Measurements from ENCODE around the gene CD52. TPM values are rescaled to one million over a fixed set of nuclear protein-coding genes. Genes with fewer than 3 reads are reported as not detected.

Gene CD52
- total RNA-seq, 1 donor from 2014 or later: 297 TPM

DNA sequence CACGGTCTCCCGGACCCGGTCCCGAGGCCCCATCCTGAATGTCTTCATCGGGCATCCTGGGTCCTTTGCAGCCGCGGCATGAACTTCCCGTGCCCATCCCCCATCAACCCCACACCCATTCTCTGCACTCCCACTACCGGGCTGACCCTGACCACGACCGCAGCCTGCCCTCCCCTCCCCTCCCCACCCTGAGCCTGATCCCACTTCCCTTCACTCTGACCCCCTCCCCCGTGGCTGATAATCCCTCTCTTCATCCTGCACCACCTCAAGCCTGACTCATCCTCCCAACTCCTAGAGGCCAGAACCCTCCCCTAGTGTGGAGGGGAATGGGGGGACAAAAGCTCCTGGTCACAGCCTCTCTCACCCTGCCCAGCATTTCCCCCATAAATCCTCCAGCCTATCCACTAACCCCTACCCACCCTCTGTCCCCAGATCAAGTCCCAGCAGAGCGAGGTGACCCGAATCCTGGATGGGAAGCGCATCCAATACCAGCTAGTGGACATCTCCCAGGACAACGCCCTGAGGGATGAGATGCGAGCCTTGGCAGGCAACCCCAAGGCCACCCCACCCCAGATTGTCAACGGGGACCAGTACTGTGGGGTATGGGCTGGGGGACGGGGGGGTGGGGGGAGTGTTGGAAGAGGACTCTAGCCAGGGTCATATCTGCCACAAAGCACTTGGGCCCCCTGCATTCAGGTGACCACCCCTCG, 37.3 kb upstream of the CD52 start:
- peaks cover 74% of the 10 kb centered on the region for H3K4me1 Mint-ChIP-seq
- intact Hi-C loops (cut with micrococcal nuclease): no loop called here
- peak overlapping the region; percentile 96 for H3K4me3 Mint-ChIP-seq
- peak overlapping the region; percentile 88 for H3K27ac Mint-ChIP-seq
- H3K36me3 Mint-ChIP-seq (ENCODE audit: low read depth): peaks cover 61% of the 10 kb centered on the region
- no peak for DNase-seq
- no peaks in the 10 kb centered on the region for H3K9me3 Mint-ChIP-seq
- no peaks in the 10 kb centered on the region for H3K27me3 Mint-ChIP-seq

DNA sequence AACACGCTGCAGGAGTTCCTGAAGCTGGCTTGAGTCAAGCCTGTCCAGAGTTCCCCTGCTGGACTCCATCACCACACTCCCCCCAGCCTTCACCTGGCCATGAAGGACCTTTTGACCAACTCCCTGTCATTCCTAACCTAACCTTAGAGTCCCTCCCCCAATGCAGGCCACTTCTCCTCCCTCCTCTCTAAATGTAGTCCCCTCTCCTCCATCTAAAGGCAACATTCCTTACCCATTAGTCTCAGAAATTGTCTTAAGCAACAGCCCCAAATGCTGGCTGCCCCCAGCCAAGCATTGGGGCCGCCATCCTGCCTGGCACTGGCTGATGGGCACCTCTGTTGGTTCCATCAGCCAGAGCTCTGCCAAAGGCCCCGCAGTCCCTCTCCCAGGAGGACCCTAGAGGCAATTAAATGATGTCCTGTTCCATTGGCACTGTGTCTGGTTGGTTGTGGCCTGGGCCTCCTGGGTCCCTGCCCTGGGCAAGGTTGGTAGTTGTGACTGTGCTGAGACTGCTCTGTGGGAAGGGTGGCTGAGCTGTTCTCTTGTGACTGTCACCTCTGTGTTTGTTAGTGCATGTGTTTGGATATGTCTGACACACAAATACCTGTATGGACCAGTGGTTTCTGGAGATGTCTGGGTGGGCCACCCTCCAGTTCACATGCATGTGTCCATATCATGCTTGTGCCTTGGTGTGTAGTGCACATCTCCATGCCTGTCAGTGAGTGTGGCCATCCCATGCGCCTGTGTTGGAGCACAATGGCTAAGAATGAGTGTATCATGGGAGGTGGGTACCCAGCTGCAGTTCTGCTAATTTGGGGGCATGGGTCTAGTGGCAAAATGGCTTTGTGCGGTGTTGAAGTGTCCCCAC, 36.4 kb upstream of the CD52 start:
- H3K4me1 Mint-ChIP-seq: peaks cover 75% of the 10 kb centered on the region
- H3K27ac Mint-ChIP-seq: peak overlapping the region; percentile 80
- no peaks in the 10 kb centered on the region for H3K27me3 Mint-ChIP-seq
- no peaks in the 10 kb centered on the region for H3K9me3 Mint-ChIP-seq
- peaks cover 59% of the 10 kb centered on the region for H3K36me3 Mint-ChIP-seq (ENCODE audit: low read depth)
- intact Hi-C loops (cut with micrococcal nuclease): no loop called here
- peak; percentile 67 for DNase-seq
- peak overlapping the region; percentile 96 for H3K4me3 Mint-ChIP-seq

- intact Hi-C loops (cut with micrococcal nuclease): no loop called here
- no peaks in the 10 kb centered on the region for H3K27me3 Mint-ChIP-seq
- no peaks in the 10 kb centered on the region for H3K9me3 Mint-ChIP-seq
- peak; percentile 60 for DNase-seq
- peak overlapping the region; percentile 96 for H3K4me3 Mint-ChIP-seq
- peak overlapping the region; percentile 80 for H3K27ac Mint-ChIP-seq
- peaks cover 53% of the 10 kb centered on the region for H3K36me3 Mint-ChIP-seq (ENCODE audit: low read depth)
- peaks cover 73% of the 10 kb centered on the region for H3K4me1 Mint-ChIP-seq
These were observed 35.8 kb upstream of the CD52 start for GRCh38 chr1:26281971-26282370.

DNA sequence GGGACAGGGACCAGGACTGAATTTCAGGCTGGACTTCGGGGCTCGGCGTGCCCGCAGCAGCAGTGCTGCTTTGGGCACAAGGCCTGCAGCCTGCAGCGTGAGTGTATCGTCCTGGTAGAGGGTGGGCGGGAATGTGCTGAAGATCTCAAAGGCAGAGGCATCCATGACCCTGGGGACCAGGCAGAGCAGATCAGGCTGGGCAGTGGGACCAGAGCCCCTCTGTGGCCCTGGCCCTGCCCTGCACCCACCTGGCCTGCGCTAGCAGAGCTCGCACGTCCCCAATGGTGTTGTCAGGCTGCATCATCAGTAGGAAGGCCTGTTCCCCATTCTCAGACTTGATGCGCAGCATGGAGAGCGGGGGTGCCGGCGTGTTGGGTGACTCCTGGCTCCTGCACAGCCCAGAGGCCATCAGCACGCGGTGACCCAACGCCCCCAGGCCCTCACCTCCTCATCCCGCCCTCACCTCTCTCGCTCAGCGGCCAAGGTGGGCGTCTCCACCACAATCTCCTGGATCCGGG, 35.3 kb upstream of the CD52 start:
- H3K36me3 Mint-ChIP-seq (ENCODE audit: low read depth): peaks cover 51% of the 10 kb centered on the region
- intact Hi-C loops (cut with micrococcal nuclease): no loop called here
- peaks cover 76% of the 10 kb centered on the region for H3K4me1 Mint-ChIP-seq
- H3K4me3 Mint-ChIP-seq: peak overlapping the region; percentile 88
- no peaks in the 10 kb centered on the region for H3K9me3 Mint-ChIP-seq
- peak; percentile 61 for DNase-seq
- H3K27me3 Mint-ChIP-seq: no peaks in the 10 kb centered on the region
- H3K27ac Mint-ChIP-seq: peak overlapping the region; percentile 98

DNA sequence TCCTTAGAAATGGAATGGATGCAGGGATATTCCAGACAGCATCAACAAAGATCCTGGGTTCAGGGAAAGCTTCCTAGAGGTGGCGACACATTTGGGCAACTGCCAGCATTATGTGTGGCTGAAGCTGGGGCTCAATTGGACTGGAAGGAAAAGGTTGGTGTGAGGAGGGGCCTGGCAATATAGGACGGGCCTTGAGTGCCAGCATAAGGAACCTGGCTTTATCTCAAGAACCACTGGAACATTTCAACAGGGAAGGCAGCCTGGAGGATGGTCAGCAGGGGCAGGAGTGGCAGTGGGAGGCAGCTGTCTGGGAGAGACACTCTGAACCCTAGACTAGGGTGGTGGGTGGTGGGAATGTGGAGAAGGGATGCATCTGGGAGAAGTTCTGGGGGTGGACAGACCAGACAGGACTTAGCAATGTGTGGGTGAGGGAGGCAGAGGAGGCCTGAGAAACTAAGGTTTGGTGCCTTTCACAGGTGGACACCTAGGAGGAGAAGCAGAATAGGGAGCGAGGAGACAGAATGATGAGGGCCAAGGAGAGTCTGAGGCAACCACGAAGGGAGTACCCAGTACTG, 34.4 kb upstream of the CD52 start:
- peak overlapping the region; percentile 98 for H3K27ac Mint-ChIP-seq
- H3K4me1 Mint-ChIP-seq: peaks cover 78% of the 10 kb centered on the region
- H3K9me3 Mint-ChIP-seq: no peaks in the 10 kb centered on the region
- peaks cover 45% of the 10 kb centered on the region for H3K36me3 Mint-ChIP-seq (ENCODE audit: low read depth)
- H3K4me3 Mint-ChIP-seq: peak overlapping the region; percentile 88
- DNase-seq: peak; percentile 68
- no peaks in the 10 kb centered on the region for H3K27me3 Mint-ChIP-seq
- intact Hi-C loops (cut with micrococcal nuclease): no loop called here

DNA sequence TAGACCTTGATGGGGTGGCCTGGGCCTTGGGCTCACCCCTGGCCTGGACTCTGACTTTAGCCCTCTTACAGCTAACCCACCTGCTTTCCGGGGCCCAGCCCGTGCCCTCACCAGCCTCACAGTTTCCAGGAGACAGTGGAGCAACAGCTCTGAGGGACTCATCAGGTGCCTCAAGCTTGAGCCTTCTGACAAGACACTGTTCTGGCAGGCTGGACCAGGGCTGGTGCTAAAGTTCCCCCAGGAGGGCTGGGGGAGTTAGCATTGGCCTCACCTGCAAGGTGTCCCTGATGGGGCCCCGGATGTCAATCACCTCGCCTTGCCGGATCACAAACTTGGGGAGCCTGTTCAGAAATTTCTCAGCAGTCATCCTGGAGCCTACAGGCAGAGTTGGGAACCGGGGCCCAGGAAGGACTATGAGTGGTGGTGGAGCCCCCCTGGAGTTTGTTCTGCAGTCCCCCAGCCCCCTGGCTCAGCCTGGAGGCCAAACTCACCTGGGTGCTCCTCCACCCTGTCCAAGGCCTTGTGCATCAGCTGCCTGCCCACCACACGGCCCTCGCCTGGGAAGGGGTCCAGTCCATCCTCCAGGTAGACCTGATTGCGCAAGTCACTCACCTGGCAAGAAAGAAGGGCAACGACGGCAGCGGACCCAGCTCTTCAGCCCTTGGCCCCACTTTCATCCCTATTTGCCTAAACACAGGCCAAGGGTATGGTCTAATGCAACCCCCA, 33.7 kb upstream of the CD52 start:
- intact Hi-C loops (cut with micrococcal nuclease): loop anchor here (1.0 kb wide), 1 partner anchor 8 kb away; no protein-coding TSS in a partner anchor
- Mint-ChIP-seq H3K27me3 (no peaks in the 10 kb centered on the region), H3K9me3 (no peaks in the 10 kb centered on the region), H3K36me3 (ENCODE audit: low read depth) (peaks cover 40% of the 10 kb centered on the region), H3K27ac (peak overlapping the region; percentile 98), H3K4me3 (peak overlapping the region; percentile 88), H3K4me1 (peaks cover 79% of the 10 kb centered on the region)
- no peak for DNase-seq

- peak overlapping the region; percentile 98 for H3K27ac Mint-ChIP-seq
- H3K27me3 Mint-ChIP-seq: no peaks in the 10 kb centered on the region
- peak overlapping the region; percentile 88 for H3K4me3 Mint-ChIP-seq
- DNase-seq: peak; percentile 96
- H3K9me3 Mint-ChIP-seq: no peaks in the 10 kb centered on the region
- intact Hi-C loops (cut with micrococcal nuclease): loop anchor here (1.0 kb wide), 2 partner anchors 8 to 37 kb away; no protein-coding TSS in a partner anchor
- peaks cover 82% of the 10 kb centered on the region for H3K4me1 Mint-ChIP-seq
- H3K36me3 Mint-ChIP-seq (ENCODE audit: low read depth): peaks cover 40% of the 10 kb centered on the region
These were observed 33.0 kb upstream of the CD52 start for GRCh38 chr1:26284597-26285347.

GRCh38 chr1:26285366-26286063, 32.2 kb upstream of the CD52 start:
- H3K4me1 Mint-ChIP-seq: peaks cover 88% of the 10 kb centered on the region
- peak overlapping the region; percentile 88 for H3K4me3 Mint-ChIP-seq
- no peaks in the 10 kb centered on the region for H3K27me3 Mint-ChIP-seq
- no peaks in the 10 kb centered on the region for H3K9me3 Mint-ChIP-seq
- H3K36me3 Mint-ChIP-seq (ENCODE audit: low read depth): peaks cover 35% of the 10 kb centered on the region
- DNase-seq: peak; percentile 84
- peak overlapping the region; percentile 98 for H3K27ac Mint-ChIP-seq
- intact Hi-C loops (cut with micrococcal nuclease): loop anchor here (1.0 to 2.0 kb wide), 2 partner anchors 36 to 79 kb away; no protein-coding TSS in a partner anchor

GRCh38 chr1:26286064-26286416, 31.7 kb upstream of the CD52 start:
- peaks cover 91% of the 10 kb centered on the region for H3K4me1 Mint-ChIP-seq
- H3K36me3 Mint-ChIP-seq (ENCODE audit: low read depth): peaks cover 31% of the 10 kb centered on the region
- H3K27me3 Mint-ChIP-seq: no peaks in the 10 kb centered on the region
- intact Hi-C loops (cut with micrococcal nuclease): loop anchor here (2.0 kb wide), 1 partner anchor 79 kb away; no protein-coding TSS in a partner anchor
- H3K9me3 Mint-ChIP-seq: no peaks in the 10 kb centered on the region
- no peak for DNase-seq
- no peak overlapping the region for H3K4me3 Mint-ChIP-seq
- H3K27ac Mint-ChIP-seq: peak overlapping the region; percentile 98

- Mint-ChIP-seq H3K9me3 (no peaks in the 10 kb centered on the region), H3K4me1 (peaks cover 92% of the 10 kb centered on the region), H3K27me3 (no peaks in the 10 kb centered on the region), H3K36me3 (ENCODE audit: low read depth) (peaks cover 26% of the 10 kb centered on the region), H3K4me3 (peak overlapping the region; percentile 76), H3K27ac (peak overlapping the region; percentile 98)
- peak; percentile 94 for DNase-seq
- intact Hi-C loops (cut with micrococcal nuclease): loop anchor here (2.0 kb wide), 1 partner anchor 78 kb away; no protein-coding TSS in a partner anchor
These were observed 30.6 kb upstream of the CD52 start for GRCh38 chr1:26287033-26287711.

DNA sequence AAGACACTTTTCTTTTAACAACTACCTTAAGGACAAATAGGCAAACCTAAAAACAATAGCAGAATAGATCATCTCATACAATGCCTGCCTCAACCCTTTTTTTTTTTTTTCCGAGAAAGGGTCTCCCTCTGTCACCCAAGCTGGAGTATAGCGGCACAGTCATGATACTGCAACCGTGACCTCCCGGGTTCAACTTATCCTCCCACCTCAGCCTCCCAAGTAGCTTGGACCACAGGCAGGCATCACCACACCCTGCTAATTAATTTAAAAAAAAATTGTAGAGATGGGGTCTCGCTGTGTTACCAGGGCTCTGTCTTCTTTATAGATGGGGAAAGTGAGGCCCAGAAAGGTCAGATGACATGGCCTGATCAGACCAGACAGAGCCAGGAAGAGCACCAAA, 29.9 kb upstream of the CD52 start:
- Mint-ChIP-seq H3K9me3 (no peaks in the 10 kb centered on the region), H3K4me1 (peaks cover 88% of the 10 kb centered on the region), H3K4me3 (peak overlapping the region; percentile 76), H3K36me3 (ENCODE audit: low read depth) (peaks cover 20% of the 10 kb centered on the region), H3K27me3 (no peaks in the 10 kb centered on the region), H3K27ac (peak overlapping the region; percentile 98)
- DNase-seq: peak; percentile 64
- intact Hi-C loops (cut with micrococcal nuclease): loop anchor here (1.0 to 2.0 kb wide), 3 partner anchors 12 to 77 kb away; no protein-coding TSS in a partner anchor

Data from activated CD4-positive, alpha-beta T cell treated with anti-CD3 and anti-CD28 coated beads, Interleukin-2, amount 10 ng/mL, durations not matched to agents 24 days and 14 days (primary cell).